Measurements from ENCODE around the gene TBC1D8B. TPM values are rescaled to one million over a fixed set of nuclear protein-coding genes. Genes with fewer than 3 reads are reported as not detected.

Gene TBC1D8B
- total and polyA plus RNA-seq, 2 donors (not counting 1 experiment from before 2014, with no cell fraction given), result 0.46 to 9.1 TPM

- Histone ChIP-seq H3K27me3 (replicated peaks in 1 of 4; ENCODE audit: control extremely low read depth in 1 of 4, control insufficient read depth in 3 of 4, insufficient read depth in 4 of 4, low read length in 3 of 4) (no peaks in the 10 kb centered on the region), H4K20me1 (ENCODE audit: control insufficient read depth, insufficient read depth, low read length, poor library complexity, severe bottlenecking) (no peaks in the 10 kb centered on the region), H3K9me3 (ENCODE audit: control extremely low read depth in 1 of 3, control insufficient read depth in 2 of 3, insufficient read depth in 1 of 3, low read length in 2 of 3) (no peaks in the 10 kb centered on the region), H3K4me2 (replicated peaks; ENCODE audit: low read depth, low read length, poor library complexity, severe bottlenecking) (no peak overlapping the region), H3K4me1 (ENCODE audit: control insufficient read depth in 2 of 2, insufficient read depth in 2 of 2, low read length in 2 of 2) (no peaks in the 10 kb centered on the region), H3K36me3 (replicated peaks in 1 of 2; ENCODE audit: control extremely low read depth in 1 of 2, control insufficient read depth in 1 of 2, extremely low read depth in 1 of 2, insufficient read depth in 2 of 2, low read length in 1 of 2) (no peaks in the 10 kb centered on the region), H2AFZ (ENCODE audit: insufficient read depth, low read depth, low read length, poor library complexity, severe bottlenecking) (no peak overlapping the region), H3K79me2 (ENCODE audit: control insufficient read depth, insufficient read depth, low read length) (no peaks in the 10 kb centered on the region), H3K27ac (ENCODE audit: low read length in 2 of 2) (no peak overlapping the region), H3K9ac (ENCODE audit: low read length) (no peak overlapping the region), H3K4me3 (ENCODE audit: control extremely low read depth in 1 of 5, extremely low read depth in 1 of 5, insufficient read depth in 1 of 5, low read depth in 2 of 5, low read length in 4 of 5) (no peak overlapping the region)
- ChIA-PET POLR2A (no interaction called here), CTCF (no interaction called here)
- H3K27me3 Mint-ChIP-seq, result peaks cover 26% of the 10 kb centered on the region
- H3K4me1 Mint-ChIP-seq, result no peaks in the 10 kb centered on the region
- no peak overlapping the region for H3K4me3 Mint-ChIP-seq
- no peaks in the 10 kb centered on the region for H3K9me3 Mint-ChIP-seq (ENCODE audit: insufficient read depth)
- no peak overlapping the region for H3K27ac Mint-ChIP-seq
- no peak for TF ChIP-seq EZH2 (IDR thresholded peaks at IDR 0.05; ENCODE audit: borderline replicate concordance, insufficient read depth, low read depth, low read length, poor library complexity, severe bottlenecking)
- no peak for TF ChIP-seq CTCF (IDR thresholded peaks at IDR 0.05)
- 30% methylated on average over 4 of the region's 6 CpGs for whole genome bisulfite sequencing (ENCODE audit: insufficient coverage)
- intact Hi-C loops (cut with micrococcal nuclease), result no loop called here
- DNase-seq, result no peak
- no peak for ATAC-seq (ENCODE audit: low read depth)
Observed at GRCh38 chrX:106917830-106918500, 115.5 kb downstream of the TBC1D8B start.

GRCh38 chrX:106919932-106920452 is 117.5 kb downstream of the TBC1D8B start, which contains the start of gene CLDN2:
TSS of gene CLDN2 (plus strand) at chrX:106920402. CDS start at chrX:106928229, 7,827 bp downstream.
- WGBS (ENCODE audit: insufficient coverage), result no CpG with 5 or more reads among the region's 2 CpGs
- H3K27ac Mint-ChIP-seq, result no peak within 1 kb of the TSS
- Histone ChIP-seq H3K36me3 (replicated peaks in 1 of 2; ENCODE audit: control extremely low read depth in 1 of 2, control insufficient read depth in 1 of 2, extremely low read depth in 1 of 2, insufficient read depth in 2 of 2, low read length in 1 of 2) (no peaks in the 10 kb centered on the region), H3K27ac (ENCODE audit: low read length in 2 of 2) (no peak within 1 kb of the TSS), H4K20me1 (ENCODE audit: control insufficient read depth, insufficient read depth, low read length, poor library complexity, severe bottlenecking) (no peaks in the 10 kb centered on the region), H3K79me2 (ENCODE audit: control insufficient read depth, insufficient read depth, low read length) (no peaks in the 10 kb centered on the region), H3K4me3 (ENCODE audit: control extremely low read depth in 1 of 5, extremely low read depth in 1 of 5, insufficient read depth in 1 of 5, low read depth in 2 of 5, low read length in 4 of 5) (no peak within 1 kb of the TSS), H3K9me3 (ENCODE audit: control extremely low read depth in 1 of 3, control insufficient read depth in 2 of 3, insufficient read depth in 1 of 3, low read length in 2 of 3) (no peaks in the 10 kb centered on the region), H3K4me2 (replicated peaks; ENCODE audit: low read depth, low read length, poor library complexity, severe bottlenecking) (no peak within 1 kb of the TSS), H3K4me1 (ENCODE audit: control insufficient read depth in 2 of 2, insufficient read depth in 2 of 2, low read length in 2 of 2) (no peaks in the 10 kb centered on the region), H2AFZ (ENCODE audit: insufficient read depth, low read depth, low read length, poor library complexity, severe bottlenecking) (no peak within 1 kb of the TSS), H3K27me3 (replicated peaks in 1 of 4; ENCODE audit: control extremely low read depth in 1 of 4, control insufficient read depth in 3 of 4, insufficient read depth in 4 of 4, low read length in 3 of 4) (no peaks in the 10 kb centered on the region), H3K9ac (ENCODE audit: low read length) (no peak within 1 kb of the TSS)
- intact Hi-C loops (cut with micrococcal nuclease), result no loop called here
- peaks cover 24% of the 10 kb centered on the region for H3K27me3 Mint-ChIP-seq
- no peak within 1 kb of the TSS for H3K4me3 Mint-ChIP-seq
- no peaks in the 10 kb centered on the region for H3K4me1 Mint-ChIP-seq
- POLR2A ChIA-PET, result no interaction called here
- ATAC-seq (ENCODE audit: low read depth) (no peak), DNase-seq (no peak)
- CTCF ChIA-PET, result no interaction called here
- TF ChIP-seq EZH2 (IDR thresholded peaks at IDR 0.05; ENCODE audit: borderline replicate concordance, insufficient read depth, low read depth, low read length, poor library complexity, severe bottlenecking), result no peak
- TF ChIP-seq CTCF (IDR thresholded peaks at IDR 0.05), result no peak
- H3K9me3 Mint-ChIP-seq (ENCODE audit: insufficient read depth), result no peaks in the 10 kb centered on the region
